Left forelimb (tissue), 1 donor: ENCODE data around the gene SESN1.

Experiments used
- DNase-seq: peaks from one replicate; pipeline ENCODE4 v3.0.0-alpha.2; 2018; ENCODE audit warnings: low spot score

SESN1 gene

GRCh38 chr6:108937170-108937569 lies 157.5 kb downstream of the SESN1 start:
- no peak for DNase-seq
